NAMALWA (cell line): ENCODE data around the gene ZAR1L.
"Not testable (repeated sequence)": the region's sequence is repeated elsewhere in the genome, so short reads cannot be mapped to it uniquely, and the experiment has no call there.

ENCODE experiments used
- DNase-seq: peaks from one replicate; pipeline ENCODE4 v3.0.0-alpha.2; 2015; ENCODE audit warnings: low spot score

Gene ZAR1L

GRCh38 chr13:32315238-32316027 lies at the start of gene ZAR1L, which contains the start of gene BRCA2:
Gene ZAR1L, minus strand, starts transcription at chr13:32315363. Its CDS starts 3,438 bp downstream, at chr13:32311925.
Gene BRCA2, plus strand, starts transcription at chr13:32315508. Its CDS starts 953 bp downstream, at chr13:32316461.
- peak; percentile 94 for DNase-seq

- no peak for DNase-seq
These were observed 47.4 kb upstream of the ZAR1L start for GRCh38 chr13:32362574-32362973.

- not testable (repeated sequence) for DNase-seq
These were observed 40.8 kb upstream of the ZAR1L start for GRCh38 chr13:32355935-32356334.

GRCh38 chr13:32354040-32354439 lies 38.9 kb upstream of the ZAR1L start:
- no peak for DNase-seq

- DNase-seq, result not testable (repeated sequence)
These were observed 35.8 kb upstream of the ZAR1L start for GRCh38 chr13:32350839-32351441.

- no peak for DNase-seq
These were observed 32.5 kb upstream of the ZAR1L start for GRCh38 chr13:32347651-32348050.

GRCh38 chr13:32340914-32341313 lies 25.8 kb upstream of the ZAR1L start:
- no peak for DNase-seq

GRCh38 chr13:32334671-32335070 lies 19.5 kb upstream of the ZAR1L start:
- DNase-seq, result no peak

GRCh38 chr13:32330441-32330840 lies 15.3 kb upstream of the ZAR1L start:
- no peak for DNase-seq

GRCh38 chr13:32323912-32324311 lies 8.7 kb upstream of the ZAR1L start:
- DNase-seq, result no peak

GRCh38 chr13:32320528-32320927 lies 5.4 kb upstream of the ZAR1L start:
- DNase-seq, result no peak

GRCh38 chr13:32317716-32318465 lies 2.7 kb upstream of the ZAR1L start:
- DNase-seq, result peak; percentile 26

- peak; percentile 30 for DNase-seq
These were observed 1.3 kb upstream of the ZAR1L start for GRCh38 chr13:32316501-32316900.

- DNase-seq, result no peak
These were observed 821 bp upstream of the ZAR1L start for GRCh38 chr13:32316028-32316339.

GRCh38 chr13:32314271-32315237 lies 609 bp downstream of the ZAR1L start:
- peak; percentile 86 for DNase-seq

- no peak for DNase-seq
These were observed 3.8 kb downstream of the ZAR1L start for GRCh38 chr13:32311188-32311897.

GRCh38 chr13:32310134-32310706 lies 4.9 kb downstream of the ZAR1L start:
- DNase-seq, result peak; percentile 78

- no peak for DNase-seq
These were observed 5.6 kb downstream of the ZAR1L start for GRCh38 chr13:32309312-32310133.

GRCh38 chr13:32305646-32306045 lies 9.5 kb downstream of the ZAR1L start:
- no peak for DNase-seq

- no peak for DNase-seq
These were observed 12.7 kb downstream of the ZAR1L start for GRCh38 chr13:32302461-32302860.
